ENCODE measurements around the gene GPR143. TPM values are rescaled to one million over a fixed set of nuclear protein-coding genes. Genes with fewer than 3 reads are reported as not detected.

GPR143 gene
- total and polyA plus RNA-seq, 9 of the 15 experiments (the other 6 are each of a cell fraction or from before 2014, with no cell fraction given) = not detected

DNA sequence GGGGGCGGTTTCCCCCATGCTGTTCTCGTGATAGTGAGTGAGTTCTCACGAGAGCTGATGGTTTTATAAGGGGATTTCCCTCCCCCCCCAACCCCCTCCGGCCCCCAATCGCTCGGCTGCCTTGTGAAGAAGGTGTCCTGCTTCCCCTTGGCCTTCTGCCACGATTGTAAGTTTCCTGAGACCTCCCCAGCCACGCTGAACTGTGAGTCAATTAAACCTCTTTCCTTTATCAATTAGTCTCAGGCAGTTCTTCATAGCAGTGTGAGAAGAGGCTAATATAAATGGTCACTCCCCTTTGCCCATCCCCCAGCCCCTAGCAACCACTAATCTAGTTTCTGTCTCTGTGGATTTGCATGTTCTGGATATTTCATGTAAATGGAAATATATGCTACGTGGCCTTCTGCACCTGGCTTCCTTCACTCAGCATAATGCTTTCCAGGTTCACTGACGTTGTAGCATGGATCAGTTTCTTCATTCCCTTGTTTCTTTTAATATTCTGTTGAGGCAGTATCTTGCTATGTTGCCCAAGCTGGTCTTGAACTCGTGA lies 16.4 kb downstream of the GPR143 start:
- in situ Hi-C loops (cut with MboI) (no loop called here), intact Hi-C loops (cut with micrococcal nuclease) (no loop called here)
- no peaks in the 10 kb centered on the region for H3K36me3 ChIP-seq (ENCODE audit: control insufficient read depth, insufficient read depth, low read length)
- H3K4me3 ChIP-seq = no peak overlapping the region
- no peaks in the 10 kb centered on the region for H3K4me1 ChIP-seq (replicated peaks in 1 of 2; ENCODE audit: control insufficient read depth in 2 of 2, insufficient read depth in 2 of 2, low read length in 2 of 2)
- DNase-seq (ENCODE audit: extremely low read depth in 1 of 4, low spot score in 3 of 4) (no peak), ATAC-seq (no peak), FAIRE-seq (no peak)
- peaks cover 0 to 22% of the 10 kb centered on the region in 2 experiments; a peak in 2 of 5 replicates for H3K27me3 ChIP-seq (ENCODE audit: control insufficient read depth in 2 of 2, insufficient read depth in 2 of 2, low read length in 2 of 2)
- 3% methylated on average over 5 of the region's 11 CpGs for WGBS (ENCODE audit: insufficient coverage, low coverage, missing lambda C conversion rate)
- POLR2A ChIA-PET = no interaction called here
- H3K27ac ChIP-seq (ENCODE audit: extremely low read depth, low read depth, low read length) = no peak overlapping the region
- TF ChIP-seq CBFA2T3 (IDR thresholded peaks at IDR 0.05) = no peak
- TF ChIP-seq TRIM28 (IDR thresholded peaks at IDR 0.05) = no peak
- TF ChIP-seq, protein P1, sequence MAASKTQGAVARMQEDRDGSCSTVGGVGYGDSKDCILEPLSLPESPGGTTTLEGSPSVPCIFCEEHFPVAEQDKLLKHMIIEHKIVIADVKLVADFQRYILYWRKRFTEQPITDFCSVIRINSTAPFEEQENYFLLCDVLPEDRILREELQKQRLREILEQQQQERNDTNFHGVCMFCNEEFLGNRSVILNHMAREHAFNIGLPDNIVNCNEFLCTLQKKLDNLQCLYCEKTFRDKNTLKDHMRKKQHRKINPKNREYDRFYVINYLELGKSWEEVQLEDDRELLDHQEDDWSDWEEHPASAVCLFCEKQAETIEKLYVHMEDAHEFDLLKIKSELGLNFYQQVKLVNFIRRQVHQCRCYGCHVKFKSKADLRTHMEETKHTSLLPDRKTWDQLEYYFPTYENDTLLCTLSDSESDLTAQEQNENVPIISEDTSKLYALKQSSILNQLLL (CRISPR knock-in tag; IDR thresholded peaks at IDR 0.05; ENCODE audit: borderline replicate concordance) = no peak
- TF ChIP-seq MYC (IDR thresholded peaks at IDR 0.05; ENCODE audit: low read depth, low read length) = no peak
- TF ChIP-seq MYC (CRISPR knock-in tag; IDR thresholded peaks at IDR 0.05; ENCODE audit: borderline replicate concordance, low read depth) = no peak
- TF ChIP-seq, protein P2, sequence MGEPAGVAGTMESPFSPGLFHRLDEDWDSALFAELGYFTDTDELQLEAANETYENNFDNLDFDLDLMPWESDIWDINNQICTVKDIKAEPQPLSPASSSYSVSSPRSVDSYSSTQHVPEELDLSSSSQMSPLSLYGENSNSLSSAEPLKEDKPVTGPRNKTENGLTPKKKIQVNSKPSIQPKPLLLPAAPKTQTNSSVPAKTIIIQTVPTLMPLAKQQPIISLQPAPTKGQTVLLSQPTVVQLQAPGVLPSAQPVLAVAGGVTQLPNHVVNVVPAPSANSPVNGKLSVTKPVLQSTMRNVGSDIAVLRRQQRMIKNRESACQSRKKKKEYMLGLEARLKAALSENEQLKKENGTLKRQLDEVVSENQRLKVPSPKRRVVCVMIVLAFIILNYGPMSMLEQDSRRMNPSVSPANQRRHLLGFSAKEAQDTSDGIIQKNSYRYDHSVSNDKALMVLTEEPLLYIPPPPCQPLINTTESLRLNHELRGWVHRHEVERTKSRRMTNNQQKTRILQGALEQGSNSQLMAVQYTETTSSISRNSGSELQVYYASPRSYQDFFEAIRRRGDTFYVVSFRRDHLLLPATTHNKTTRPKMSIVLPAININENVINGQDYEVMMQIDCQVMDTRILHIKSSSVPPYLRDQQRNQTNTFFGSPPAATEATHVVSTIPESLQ (CRISPR knock-in tag; IDR thresholded peaks at IDR 0.05) = no peak
- no peak for TF ChIP-seq DMBX1 (CRISPR knock-in tag; IDR thresholded peaks at IDR 0.05; ENCODE audit: borderline replicate concordance)
- BruUV-seq (replicated peaks) = no TSS peak
- no peaks in the 10 kb centered on the region for H3K9me3 ChIP-seq (replicated peaks; ENCODE audit: control insufficient read depth, insufficient read depth, low read depth, low read length)
- CTCF ChIA-PET (ENCODE audit: low intra/inter-chr PET ratio) = no interaction called here
- no peak overlapping the region for H3K9ac ChIP-seq (ENCODE audit: insufficient read depth in 1 of 2, low read depth in 2 of 2, low read length in 2 of 2)
- H3K79me2 ChIP-seq (ENCODE audit: control insufficient read depth, insufficient read depth, low read length) = no peaks in the 10 kb centered on the region
- H3K4me2 ChIP-seq (ENCODE audit: insufficient read depth, low read length) = no peak overlapping the region
- H4K20me1 ChIP-seq (replicated peaks; ENCODE audit: control insufficient read depth, insufficient read depth, low read length) = no peaks in the 10 kb centered on the region
- H2AFZ ChIP-seq (ENCODE audit: low read depth, low read length) = no peak overlapping the region
- H3K9me1 ChIP-seq (ENCODE audit: control insufficient read depth, insufficient read depth, low read length) = no peaks in the 10 kb centered on the region
